OCI-LY3 (cell line): Measurements from ENCODE around the gene MS4A15.
"Not testable (repeated sequence)": the region's sequence is repeated elsewhere in the genome, so short reads cannot be mapped to it uniquely, and the experiment has no call there.

Experiments
- CTCF ChIP-seq: fragments of 200-600, 300-600 bp; sonication (generic); IDR thresholded peaks from 2 replicates; pipeline ENCODE4 v1.5.1; 2014; ENCODE audit warnings: antibody characterized with exemption, low read length, low read depth
- EZH2phosphoT487 ChIP-seq: fragments of 200-600 bp; shearing (Covaris generic); IDR thresholded peaks from 2 replicates; pipeline ENCODE4 v1.6.1; 2018; ENCODE audit warnings: antibody characterized with exemption, mixed run types, low read depth

- TF ChIP-seq CTCF, EZH2phosphoT487: not testable (repeated sequence)
These were observed 3.0 kb downstream of the MS4A15 start for GRCh38 chr11:60759438-60760225.
